ENCODE measurements around the gene ZNF622.

DNA sequence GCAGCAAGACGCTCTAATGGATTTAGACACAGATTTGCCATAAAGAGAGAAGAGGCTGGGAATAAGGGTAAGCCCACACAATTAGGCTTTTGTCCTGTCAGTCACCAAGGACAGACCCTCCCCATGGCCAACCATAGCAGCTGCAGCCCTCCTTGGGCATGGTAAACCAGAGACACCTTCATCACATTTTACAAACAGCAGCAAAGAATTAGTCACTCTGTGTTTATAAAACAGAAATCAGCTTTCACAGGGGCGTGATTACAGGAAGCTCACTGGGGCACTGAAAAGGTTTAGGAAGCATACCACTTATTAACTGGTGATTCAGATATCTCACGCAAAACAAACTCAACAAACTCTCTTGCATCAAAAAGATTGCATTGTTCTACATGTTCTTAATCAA lies 37.3 kb upstream of the ZNF622 start:
- TF ChIP-seq POLR2A (IDR thresholded peaks at IDR 0.05; ENCODE audit: low read length) (no peak), GATA1 (IDR thresholded peaks at IDR 0.05; ENCODE audit: low read depth, low read length) (no peak)
